Spleen (tissue), 11 donors: ENCODE data around the gene PPP1R27. TPM values are rescaled to one million over a fixed set of nuclear protein-coding genes. Genes with fewer than 3 reads are reported as not detected.
A peak's percentile ranks its signal among the peaks of the same experiment; 100 is the strongest.

Experiments used
- DNase-seq: peaks from one replicate; pipeline ENCODE4 v3.0.0-alpha.2; 2020
- H3K27ac ChIP-seq, 8 donors: fragments of 200-600 bp; sonication (generic) in 7 of 8; 1 replicate in 4 of 8; 2 replicates in 4 of 8; pipeline versions ENCODE4 v1.5.0 to v1.8.0; 2016 to 2021; ENCODE audit warnings: inconsistent platforms in 4 of 8, mild to moderate bottlenecking in 4 of 8, moderate library complexity in 1 of 8
- H3K27me3 ChIP-seq, 7 donors: fragments of 200-600 bp; sonication (generic) in 6 of 7; replicated peaks in 1 of 7; 1 replicate in 4 of 7; 2 replicates in 3 of 7; pipeline versions ENCODE4 v1.5.0 to v1.8.0; 2016 to 2021; ENCODE audit warnings: inconsistent platforms in 3 of 7, mild to moderate bottlenecking in 1 of 7
- H3K36me3 ChIP-seq, 6 donors: fragments of 200-600 bp; sonication (generic) in 5 of 6; 1 replicate in 4 of 6; 2 replicates in 2 of 6; pipeline versions ENCODE4 v1.5.0 to v1.8.0; 2016 to 2021; ENCODE audit warnings: inconsistent platforms in 2 of 6
- H3K4me1 ChIP-seq, 6 donors: fragments of 200-600 bp; sonication (generic) in 5 of 6; 1 replicate in 3 of 6; 2 replicates in 3 of 6; pipeline versions ENCODE4 v1.5.0 to v1.8.0; 2016 to 2021; ENCODE audit warnings: inconsistent platforms in 3 of 6
- H3K4me3 ChIP-seq, 8 donors: fragments of 200-600 bp; sonication (generic) in 7 of 8; 1 replicate in 4 of 8; 2 replicates in 4 of 8; pipeline versions ENCODE4 v1.5.0 to v1.8.0; 2016 to 2021; ENCODE audit warnings: inconsistent platforms in 4 of 8, mild to moderate bottlenecking in 4 of 8, moderate library complexity in 2 of 8
- H3K9me3 ChIP-seq, 8 donors: fragments of 200-600 bp; sonication (generic) in 7 of 8; 1 replicate in 4 of 8; 2 replicates in 4 of 8; pipeline versions ENCODE4 v1.5.0 to v1.8.0; 2016 to 2021; ENCODE audit warnings: inconsistent platforms in 4 of 8
- CTCF ChIP-seq, 11 experiments: fragments of 200-600 bp in 7 of 11; fragments of 450-650 bp in 4 of 11; sonication (generic) in 4 of 11; IDR thresholded peaks in 8 of 11; conservative IDR thresholded peaks in 3 of 11; 1 replicate in 7 of 11; 2 replicates in 4 of 11; pipeline versions ENCODE4 v1.4.0 to v1.8.0; 2016 to 2021; ENCODE audit warnings: antibody characterized with exemption in 11 of 11, inconsistent platforms in 4 of 11, mild to moderate bottlenecking in 1 of 11
- POLR2A ChIP-seq, 3 donors: fragments of 450-650 bp; IDR thresholded peaks; one replicate each; pipeline ENCODE4 v1.5.1; 2017; ENCODE audit warnings: antibody characterized with exemption in 3 of 3, mild to moderate bottlenecking in 1 of 3
- POLR2AphosphoS5 ChIP-seq, 3 donors: sonication (generic); formaldehyde crosslinking; IDR thresholded peaks; one replicate each; pipeline ENCODE4 v1.5.1; 2017; ENCODE audit warnings: antibody characterized with exemption in 3 of 3
- WGBS, 5 donors: extraction: QIAGEN DNeasy Blood & Tissue Kit in 3 of 5; methylation state at CpG; one replicate each; pipeline versions ENCODE4 v1.1.5 to v1.1.7; 2013 to 2018; 5-methylcytosine and 5-hydroxymethylcytosine counted together
- intact Hi-C: fragments of 100-400 bp; cut with DNase I; formaldehyde crosslinking; loops from one replicate; pipeline ENCODE4 v1.15.0; 2023; ENCODE audit warnings: low total_unique reads
- polyA plus RNA-seq, 3 donors: library from polyadenylated mRNA; stranded (reverse); fragments of 200-250 nt; gene quantifications; one replicate each; pipeline ENCODE4 v1.2.1, GENCODE V29; 2013
- total RNA-seq, 7 donors: library from RNA; depleted of rRNA in 3 of 7; stranded (reverse); fragments of >200 nt in 3 of 7; fragmentation: NEBNext Ultra II Directional in 4 of 7; extraction: Animal tissue kit (Norgen Biotek cat#: 25700) in 4 of 7; gene quantifications; one replicate each; pipeline versions ENCODE4 v1.1.0 to v1.2.1, GENCODE V29; 2016 to 2021
- donor health status: healthy with polysubstance abuse.
- donor health status: DM: no; HTN: no; CAD: no; lungs with moderate emphysema.
- donor health status: DM: no; HTN: no; CAD: no.
- donor health status: Bipolar disorder and iron deficiency.
- donor health status: healthy.
- donor health status: DM: no; HTN: no; CAD: no.
- donor health status: DM: yes; HTN: yes; CAD: no.

The PPP1R27 gene
- total and polyA plus RNA-seq, 10 donors, result 0.09 to 0.39 TPM; not detected in 8

DNA sequence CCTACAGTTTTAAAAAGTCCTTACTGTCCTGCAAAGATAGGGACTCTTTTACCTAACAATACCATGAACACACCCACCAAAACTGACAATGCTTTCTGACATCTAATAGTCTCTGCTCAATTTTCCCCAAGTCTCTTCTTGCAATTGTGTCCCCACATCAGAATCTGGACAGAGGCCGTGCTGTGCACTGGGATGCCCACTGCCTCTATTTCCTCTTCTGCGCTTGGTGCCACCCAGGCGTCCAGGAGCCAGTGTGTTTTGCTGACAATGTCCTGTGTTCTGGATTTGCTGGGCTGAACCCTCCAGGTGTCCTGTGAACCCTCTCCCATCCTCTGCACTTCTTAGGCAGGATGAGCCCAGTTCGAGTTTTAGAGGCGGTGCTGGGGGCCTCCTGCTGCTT, 42.7 kb upstream of the PPP1R27 start:
- H3K36me3 ChIP-seq, result peaks cover 0 to 50% (median 10%) of the 10 kb centered on the region in 6 donors
- 92 to 99% (median 95%) methylated on average over 5 of the region's 5 CpGs for WGBS, 5 donors
- H3K27ac ChIP-seq, result no peak overlapping the region
- H3K4me1 ChIP-seq, result peaks cover 0 to 14% (median 8%) of the 10 kb centered on the region in 6 donors
- DNase-seq, result no peak
- H3K4me3 ChIP-seq, result no peak overlapping the region
- no peaks in the 10 kb centered on the region for H3K9me3 ChIP-seq
- no peak for TF ChIP-seq CTCF (IDR thresholded peaks at IDR 0.05 in 8 of 11, conservative IDR thresholded peaks at IDR 0.05 in 3 of 11)
- H3K27me3 ChIP-seq, result no peaks in the 10 kb centered on the region
- intact Hi-C loops, result no loop called here

DNA sequence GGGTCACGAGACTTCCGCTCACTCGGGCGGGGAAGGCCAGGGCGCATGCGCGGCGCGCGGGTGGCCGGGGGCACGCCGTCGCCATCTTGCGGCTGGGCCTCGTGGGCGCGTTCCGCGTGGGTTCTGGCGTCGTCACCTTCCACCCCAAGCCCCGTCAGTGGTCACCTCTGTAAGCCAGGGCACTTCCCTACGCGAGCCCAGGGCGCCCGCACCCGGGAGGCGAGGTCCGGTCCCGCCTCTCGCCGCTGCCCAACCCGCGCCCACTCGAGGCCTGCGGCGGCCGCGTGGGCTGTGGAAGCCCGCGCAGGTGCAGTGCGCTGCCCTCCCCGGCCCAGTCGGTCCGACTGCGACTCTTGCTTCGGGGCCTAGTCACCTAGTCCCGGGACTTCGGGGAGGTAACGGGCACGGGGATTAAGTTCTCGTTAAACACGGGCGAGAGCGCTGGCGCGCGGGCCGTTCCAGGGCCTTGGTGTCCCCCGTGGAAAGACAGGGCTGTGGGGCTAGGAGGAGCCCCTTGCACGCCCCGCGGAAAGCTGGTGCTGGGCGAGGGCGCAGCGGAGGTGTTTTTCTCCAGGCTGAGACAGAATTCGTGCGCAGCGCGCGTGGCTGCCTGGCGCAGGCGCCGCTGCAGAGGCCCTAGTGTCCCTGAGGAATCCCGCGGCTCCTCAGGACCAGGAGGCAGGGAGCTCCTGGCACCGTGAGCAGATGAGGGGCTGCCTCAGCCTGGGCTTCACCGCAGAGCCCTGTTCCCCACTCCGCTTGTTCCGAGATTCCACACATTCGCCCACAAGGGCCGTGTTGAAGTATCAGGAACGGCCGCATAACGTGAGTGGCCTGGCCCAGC, 36.8 kb upstream of the PPP1R27 start:
- H3K27ac ChIP-seq, result peak overlapping the region; percentile 96 to 100 (median 98)
- intact Hi-C loops, result no loop called here
- peak; percentile 97 for DNase-seq
- peak overlapping the region; percentile 77 to 99 (median 88) for H3K4me3 ChIP-seq
- TF ChIP-seq POLR2AphosphoS5 (IDR thresholded peaks at IDR 0.05), result peak in 2 of 3 donors; percentile 99 to 100
- peak; percentile 44 to 92 (median 86) for TF ChIP-seq POLR2A (IDR thresholded peaks at IDR 0.05)
- TF ChIP-seq CTCF (IDR thresholded peaks at IDR 0.05 in 8 of 11, conservative IDR thresholded peaks at IDR 0.05 in 3 of 11), result peak in 7 of 11 experiments; percentile 19 to 49 (median 45)
- 0 to 1% (median 0%) methylated on average over 23 to 86 of the region's 86 CpGs for WGBS, 5 donors
- peaks cover 32 to 64% (median 58%) of the 10 kb centered on the region in 6 donors for H3K4me1 ChIP-seq
- no peaks in the 10 kb centered on the region for H3K9me3 ChIP-seq
- H3K27me3 ChIP-seq, result no peaks in the 10 kb centered on the region
- H3K36me3 ChIP-seq, result peaks cover 0 to 36% (median 24%) of the 10 kb centered on the region in 6 donors

GRCh38 chr17:81870981-81871386, 36.1 kb upstream of the PPP1R27 start, which contains the start of gene ARHGDIA:
Gene ARHGDIA (minus strand): TSS chr17:81871337. CDS start chr17:81869930, 1,407 bp downstream.
- 0 to 1% (median 0%) methylated on average over 7 to 64 of the region's 64 CpGs for WGBS, 5 donors
- Histone ChIP-seq H3K4me3 (peak within 1 kb of the TSS; percentile 77 to 99 (median 88)), H3K27ac (peak within 1 kb of the TSS; percentile 96 to 100 (median 98)), H3K9me3 (no peaks in the 10 kb centered on the region), H3K4me1 (peaks cover 34 to 71% (median 64%) of the 10 kb centered on the region in 6 donors), H3K27me3 (no peaks in the 10 kb centered on the region), H3K36me3 (peaks cover 0 to 41% (median 24%) of the 10 kb centered on the region in 6 donors)
- intact Hi-C loops, result no loop called here
- no peak for TF ChIP-seq CTCF (IDR thresholded peaks at IDR 0.05 in 8 of 11, conservative IDR thresholded peaks at IDR 0.05 in 3 of 11)
- TF ChIP-seq POLR2A (IDR thresholded peaks at IDR 0.05), result no peak
- TF ChIP-seq POLR2AphosphoS5 (IDR thresholded peaks at IDR 0.05), result peak in 1 of 3 donors; percentile 99
- no peak for DNase-seq
